T-helper 2 cell (primary cell): ENCODE measurements around the gene XRCC3.
"Not testable (repeated sequence)": the region's sequence is repeated elsewhere in the genome, so short reads cannot be mapped to it uniquely, and the experiment has no call there.

Experiments
- DNase-seq, 5 experiments: peaks; one replicate each; pipeline versions ENCODE4 v3.0.0 to v3.0.0-alpha.2; 2012 to 2022

XRCC3 gene

DNA sequence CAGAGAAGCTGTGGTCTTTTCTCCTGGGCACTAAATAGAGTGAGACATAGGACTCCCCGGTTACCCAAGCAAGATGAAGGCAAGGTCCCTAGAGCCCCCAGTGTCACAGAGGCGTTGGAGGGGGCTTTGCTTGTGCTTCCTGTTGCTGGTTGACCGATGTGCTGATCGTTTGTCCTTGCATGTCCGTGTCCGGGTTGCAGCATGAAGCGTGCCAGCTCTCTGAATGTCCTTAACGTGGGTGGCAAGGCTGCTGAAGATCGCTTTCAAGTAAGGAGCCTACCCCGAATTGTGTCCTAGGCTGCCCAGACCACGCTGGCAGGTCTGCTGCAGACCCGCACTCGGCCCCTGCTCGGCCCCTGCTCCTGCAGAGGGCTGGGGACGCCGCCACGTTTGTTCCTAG lies 23.1 kb downstream of the XRCC3 start:
- no peak for DNase-seq

DNA sequence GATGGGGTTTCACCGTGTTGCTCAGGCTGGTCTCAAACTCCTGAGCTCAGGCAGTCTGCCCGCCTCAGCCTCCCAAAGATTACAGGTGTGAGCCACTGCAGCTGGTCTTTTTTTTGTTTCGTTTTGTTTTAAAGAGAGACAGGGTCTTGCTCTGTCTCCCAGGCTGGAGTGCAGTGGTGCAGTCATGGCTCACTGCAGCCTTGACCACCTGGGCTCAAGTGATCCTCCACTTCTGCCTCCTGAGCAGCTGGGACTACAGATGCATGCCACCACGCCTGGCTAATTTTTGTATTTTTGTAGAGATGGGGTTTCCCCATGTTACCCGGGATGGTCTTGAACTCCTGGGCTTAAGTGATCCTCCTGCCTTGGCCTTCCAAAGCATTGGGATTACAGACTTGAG lies 23.6 kb downstream of the XRCC3 start:
- not testable (repeated sequence) for DNase-seq

DNA sequence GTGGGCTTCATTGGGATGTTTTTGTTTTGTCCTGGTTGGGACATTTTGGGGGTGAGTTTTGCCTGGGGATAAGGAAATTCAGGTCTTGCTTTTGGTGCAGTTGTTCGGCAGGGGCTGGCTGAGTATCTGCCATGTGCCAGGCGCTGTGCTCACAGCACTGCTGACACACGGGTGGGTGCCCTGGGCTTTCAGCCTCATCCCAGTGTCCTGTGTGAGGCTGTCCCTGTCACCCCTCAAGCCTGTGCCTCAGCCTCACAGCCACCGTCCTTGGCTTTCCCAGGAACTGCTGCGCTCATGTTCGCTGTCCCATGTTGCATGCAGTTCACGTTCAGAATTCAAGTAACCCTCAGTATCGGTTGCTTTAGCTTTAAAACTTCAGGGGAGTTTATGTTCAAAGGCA lies 24.9 kb downstream of the XRCC3 start:
- no peak for DNase-seq

DNA sequence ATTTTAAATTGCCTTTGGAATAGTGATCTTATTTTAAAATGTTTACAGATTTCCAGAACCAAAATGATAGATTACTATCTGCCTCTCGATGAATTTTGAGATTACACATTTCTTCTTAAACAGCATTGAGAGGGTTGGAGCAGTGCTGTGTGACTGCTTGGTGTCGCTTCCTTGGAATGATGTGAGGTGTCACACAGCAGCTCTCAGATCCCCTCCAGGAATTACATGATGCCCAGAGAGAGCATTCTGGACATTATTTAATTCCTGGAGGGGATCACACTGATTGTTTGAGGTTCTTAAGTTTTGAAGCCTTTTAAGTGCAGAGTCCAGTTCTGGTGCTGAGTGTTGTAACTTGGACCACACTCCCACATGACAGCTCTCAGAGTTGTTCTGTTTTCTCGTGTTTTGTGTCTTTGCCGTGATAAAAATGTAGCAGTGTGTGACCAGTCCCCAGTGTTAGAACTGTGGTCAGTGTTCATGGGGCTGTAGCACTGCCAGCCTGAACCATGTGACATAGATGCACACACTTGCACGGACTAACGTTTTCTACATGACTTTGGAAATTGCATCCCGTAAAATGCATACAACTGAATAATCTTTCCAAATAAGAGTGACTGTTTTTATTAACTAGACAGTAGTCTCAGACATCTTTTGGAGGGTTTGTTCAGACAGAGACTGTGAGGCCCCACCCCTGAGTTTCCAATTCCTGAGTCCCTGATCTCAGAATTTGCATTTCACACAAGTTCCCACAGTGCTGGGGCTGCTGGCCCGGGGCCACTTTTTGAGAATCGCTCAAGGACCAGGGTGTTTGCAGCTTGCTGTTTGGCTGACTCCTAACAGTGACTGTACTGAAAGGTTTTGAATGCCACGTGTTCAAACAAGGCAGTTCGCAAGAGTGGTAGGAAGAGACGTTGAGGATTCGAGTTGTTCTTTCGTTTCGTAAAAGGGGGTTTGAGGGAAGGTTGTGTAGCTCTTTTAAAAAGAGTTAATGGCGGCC lies 26.0 kb downstream of the XRCC3 start:
- DNase-seq = no peak

DNA sequence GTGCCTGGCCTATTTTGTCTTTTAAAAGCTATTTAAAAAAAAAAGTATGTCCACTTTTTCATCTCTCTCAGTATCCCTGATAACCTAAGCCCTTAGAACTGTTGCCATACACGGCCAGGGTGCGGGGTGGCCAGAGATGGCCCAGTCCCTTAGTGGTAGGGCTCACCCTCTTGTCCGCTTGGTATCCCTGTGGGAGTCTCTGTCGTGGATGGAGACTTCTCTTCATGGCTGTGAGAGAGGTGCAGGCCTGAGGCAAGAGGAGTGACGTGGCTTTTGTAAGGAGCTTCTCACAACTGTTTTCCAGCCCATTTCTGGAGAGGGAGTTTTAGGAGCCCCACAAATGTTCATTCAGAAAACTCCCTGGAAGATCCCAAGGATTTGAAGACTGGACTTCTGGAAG lies 26.8 kb downstream of the XRCC3 start:
- DNase-seq = no peak

DNA sequence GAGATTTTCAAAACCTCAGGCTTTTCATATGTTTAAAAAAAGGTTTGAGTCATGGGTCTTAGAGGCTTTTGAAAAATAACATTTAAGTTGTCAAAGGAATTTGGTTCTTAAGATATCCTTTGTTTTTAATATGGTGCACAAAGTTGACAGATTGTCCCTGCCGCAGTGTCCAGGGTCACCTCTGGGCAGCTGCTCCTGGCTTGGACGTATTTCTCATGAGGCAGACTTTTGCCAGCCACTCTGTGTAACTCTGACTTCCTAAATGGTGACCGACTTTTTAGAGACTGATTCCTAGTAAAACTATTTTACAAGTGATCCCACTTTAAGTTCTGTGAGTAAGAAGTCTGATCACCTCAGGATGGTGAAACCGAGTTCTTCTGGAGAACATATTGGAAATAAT lies 27.5 kb downstream of the XRCC3 start:
- no peak for DNase-seq

DNA sequence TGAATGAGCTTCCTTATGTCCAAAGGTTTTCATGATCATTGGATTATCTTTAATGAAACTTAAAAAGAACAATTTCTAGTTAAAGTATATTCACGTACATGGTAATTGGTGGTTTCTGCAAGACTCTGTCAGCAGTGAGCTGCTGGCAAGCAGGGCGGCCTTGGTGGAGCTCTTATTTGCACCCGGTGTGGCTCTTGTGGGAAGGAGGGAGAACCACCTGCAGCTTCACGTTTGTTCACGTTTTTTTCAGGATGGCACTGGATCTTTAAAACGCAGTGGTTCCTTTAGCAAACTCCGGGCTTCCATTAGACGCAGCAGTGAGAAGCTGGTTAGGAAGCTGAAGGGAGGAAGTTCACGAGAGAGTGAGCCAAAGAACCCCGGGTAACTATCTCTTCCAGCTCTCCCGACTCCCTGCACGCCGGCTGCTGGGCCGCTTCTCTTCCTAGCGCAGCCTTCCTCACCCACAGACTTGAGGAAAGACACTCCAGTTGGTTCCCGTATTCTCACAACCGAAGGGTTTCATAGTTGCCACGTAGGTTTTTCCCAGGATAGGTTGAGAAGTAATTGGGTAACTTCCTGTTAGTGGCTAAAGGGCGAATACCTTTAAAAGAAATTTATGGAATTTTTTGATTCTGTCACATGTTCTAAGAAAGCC lies 28.3 kb downstream of the XRCC3 start:
- DNase-seq = no peak

DNA sequence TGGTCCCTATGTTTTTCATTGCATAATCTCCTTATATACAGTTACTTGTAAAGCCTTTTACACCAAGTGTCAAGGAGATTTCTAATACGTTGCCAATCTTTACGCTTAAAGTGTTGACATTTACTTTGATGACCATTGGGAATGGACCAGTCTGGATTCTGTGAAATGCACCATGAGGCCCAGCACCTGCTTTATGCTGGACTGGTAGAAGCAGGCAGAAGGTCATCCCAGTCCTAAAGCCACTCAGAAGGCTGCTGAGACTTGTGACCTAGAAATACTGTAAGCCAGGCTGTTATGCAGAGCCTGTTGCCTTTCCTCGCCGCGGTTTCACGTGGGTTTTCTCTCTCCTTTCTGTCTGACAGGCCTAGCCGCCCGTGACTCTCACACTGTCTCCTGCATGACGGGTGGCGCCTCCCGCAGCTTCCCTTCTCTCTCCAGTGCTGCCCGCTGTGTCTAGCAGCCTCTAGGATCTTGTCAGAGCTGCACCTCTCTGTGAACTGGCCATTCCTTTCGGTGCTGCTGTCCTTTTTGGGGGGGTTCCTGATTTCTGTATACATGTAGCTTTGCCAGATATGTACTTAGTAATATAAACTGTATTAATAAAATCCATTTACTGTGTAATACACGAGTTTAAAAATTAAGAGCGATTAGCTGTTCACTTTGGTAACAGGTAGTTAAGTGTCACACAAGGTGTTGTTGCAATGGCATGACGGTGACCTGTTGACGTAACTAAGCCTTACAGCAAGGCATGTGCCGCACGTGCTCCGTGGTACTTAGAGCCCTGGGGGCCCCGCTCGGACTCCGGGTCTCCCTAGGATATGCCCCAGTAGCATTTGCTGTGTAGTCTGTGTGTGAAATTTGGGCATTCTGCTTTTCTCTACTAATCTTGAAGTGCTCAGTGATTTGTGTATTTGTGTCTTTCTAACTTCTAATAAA lies 29.7 kb downstream of the XRCC3 start:
- no peak for DNase-seq

DNA sequence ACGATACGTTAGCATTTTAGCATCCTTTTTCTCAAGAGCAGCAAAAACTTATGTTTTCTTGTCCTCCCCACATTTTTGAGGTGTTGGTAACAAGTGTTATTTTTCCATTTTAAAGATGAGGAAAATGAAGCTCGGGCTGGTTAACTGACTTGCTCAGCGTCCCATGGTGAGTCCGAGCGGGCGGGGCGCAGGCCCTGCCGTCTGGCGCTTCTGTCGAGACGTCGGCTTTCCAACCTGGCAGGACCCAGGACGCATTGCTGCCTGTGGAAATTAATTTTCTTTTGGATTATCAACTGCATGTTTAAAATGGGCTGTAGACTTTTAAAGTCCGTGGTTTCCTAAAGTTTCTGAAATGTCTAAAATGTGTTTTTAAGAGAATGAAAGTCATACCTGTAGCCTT lies 30.4 kb downstream of the XRCC3 start:
- no peak for DNase-seq

DNA sequence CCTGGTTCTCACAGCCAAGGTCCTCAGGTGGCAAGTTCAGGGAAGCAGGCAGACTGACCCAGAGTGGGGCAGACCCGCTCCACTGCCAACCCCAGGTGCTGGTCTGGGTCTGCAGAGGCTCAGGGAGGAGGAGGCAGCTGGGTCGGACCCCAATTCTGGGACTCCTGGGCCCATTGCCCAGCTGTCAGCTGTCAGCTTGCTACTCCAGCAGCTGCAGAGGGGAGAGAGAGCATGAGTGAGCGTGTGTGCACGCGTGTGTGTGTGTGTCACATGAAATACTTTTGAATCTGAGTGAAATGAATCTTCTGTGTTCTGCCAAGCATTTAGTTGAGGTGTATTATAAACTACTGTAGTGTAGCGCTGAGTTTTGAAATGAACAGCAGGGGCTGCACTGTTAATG lies 30.8 kb downstream of the XRCC3 start:
- no peak for DNase-seq

DNA sequence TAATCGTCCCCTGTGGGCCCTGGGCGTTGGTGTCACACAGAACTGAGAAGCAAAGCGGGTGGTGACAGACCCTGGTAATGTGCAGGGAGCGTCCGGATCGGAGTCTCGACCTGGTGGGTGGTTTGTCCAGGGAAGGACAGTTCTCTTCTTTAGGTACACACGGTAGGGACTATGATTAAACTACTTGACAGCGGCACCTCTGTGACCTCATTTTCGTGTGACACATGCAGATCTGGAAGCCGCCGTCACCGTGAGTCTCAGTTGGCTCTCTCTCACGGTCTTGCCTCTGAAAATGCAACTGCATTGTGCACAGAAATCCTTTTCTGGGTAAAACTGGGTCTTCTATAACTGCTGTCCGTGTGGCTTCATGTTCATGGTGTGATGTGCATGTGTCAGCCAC lies 32.1 kb downstream of the XRCC3 start:
- no peak for DNase-seq

DNA sequence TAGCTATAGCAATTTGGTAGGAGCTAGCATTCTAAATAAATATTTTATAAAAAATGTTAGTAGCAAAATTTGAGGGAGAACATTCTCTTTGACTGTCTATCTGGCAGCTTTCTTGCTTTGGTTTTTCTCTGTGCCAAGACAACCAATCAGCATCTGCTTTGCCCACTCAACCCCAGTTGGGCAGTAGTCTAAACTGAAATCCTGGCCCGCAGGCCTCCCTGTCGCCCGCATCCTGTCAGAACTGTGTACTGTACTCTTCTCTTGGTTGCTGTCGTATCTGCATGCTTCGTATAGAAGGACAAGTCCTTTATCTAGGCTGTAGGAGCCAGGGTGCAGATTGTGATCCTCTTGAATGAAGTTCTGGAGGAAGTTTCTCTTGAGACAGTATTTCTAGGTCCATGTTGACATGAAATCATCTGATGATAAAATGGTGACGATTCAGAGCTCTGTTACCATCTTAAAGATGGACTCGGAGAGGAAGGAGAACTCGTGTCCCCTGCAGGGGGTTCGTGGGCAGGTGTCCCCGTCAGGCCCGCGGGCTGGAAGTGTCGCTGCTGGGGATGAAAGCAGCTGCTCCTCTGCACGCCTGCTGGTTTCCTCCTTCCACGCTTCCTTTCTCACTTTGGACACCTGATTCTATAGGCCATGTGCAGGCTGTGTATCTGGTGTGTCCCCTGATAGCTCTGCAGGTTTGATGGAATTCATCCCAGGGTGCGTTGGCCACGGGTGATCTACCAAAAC lies 34.6 kb downstream of the XRCC3 start:
- no peak for DNase-seq

DNA sequence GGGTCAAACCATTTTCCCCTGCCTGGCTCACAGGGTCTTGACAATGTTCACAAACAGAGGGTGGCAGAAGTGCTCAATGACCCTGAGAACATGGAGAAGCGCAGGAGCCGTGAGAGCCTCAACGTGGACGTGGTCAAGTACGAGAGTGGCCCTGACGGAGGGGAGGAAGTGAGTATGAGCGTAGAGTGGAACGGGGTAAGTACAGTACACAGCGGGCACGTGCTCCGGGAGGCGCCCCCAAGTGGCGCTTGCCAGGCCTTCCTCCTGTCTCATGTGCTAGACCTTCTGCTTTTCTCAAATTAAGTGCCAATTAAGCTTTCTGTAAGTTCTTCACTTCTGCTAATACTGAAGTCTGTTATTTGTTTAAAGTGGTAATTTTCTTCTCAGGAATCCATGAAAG lies 35.9 kb downstream of the XRCC3 start:
- DNase-seq = peak in 2 of 5 experiments; percentile 3 to 45

DNA sequence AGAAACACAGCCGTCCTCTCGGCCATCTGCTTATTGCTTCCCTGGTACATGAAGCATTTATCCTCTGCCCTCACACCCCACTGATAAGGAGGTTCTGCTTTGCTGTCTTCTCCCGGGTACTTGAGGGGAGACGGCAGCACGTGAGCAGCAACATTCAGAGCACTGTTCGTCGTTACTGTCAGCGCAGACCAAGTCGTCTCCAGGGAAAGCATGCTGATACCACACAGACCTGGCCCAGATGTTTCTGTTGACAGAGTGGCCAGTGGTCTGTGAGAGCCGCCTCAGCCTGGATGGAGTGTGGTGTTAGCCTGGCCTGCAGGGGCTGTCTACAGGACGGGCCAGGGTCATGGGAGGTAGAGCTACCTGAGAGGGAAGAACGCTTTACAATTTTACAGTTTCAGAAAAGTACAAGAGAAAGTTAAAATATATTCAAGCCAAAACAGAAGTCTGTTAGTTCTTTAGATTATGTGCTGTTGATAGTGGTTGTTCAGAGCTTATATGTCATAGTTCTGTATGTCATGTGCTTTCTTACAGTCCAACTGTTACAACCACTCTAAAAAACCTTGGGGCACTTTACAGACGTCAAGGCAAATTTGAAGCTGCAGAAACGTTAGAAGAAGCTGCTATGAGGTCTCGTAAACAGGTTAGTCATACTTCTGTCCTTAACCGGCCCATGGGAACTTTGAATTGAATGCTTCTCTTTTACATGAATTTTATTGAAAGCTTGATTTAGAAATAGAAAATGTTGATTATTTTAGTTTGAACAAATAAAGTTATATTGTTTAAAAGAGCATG lies 38.2 kb downstream of the XRCC3 start:
- DNase-seq = no peak

DNA sequence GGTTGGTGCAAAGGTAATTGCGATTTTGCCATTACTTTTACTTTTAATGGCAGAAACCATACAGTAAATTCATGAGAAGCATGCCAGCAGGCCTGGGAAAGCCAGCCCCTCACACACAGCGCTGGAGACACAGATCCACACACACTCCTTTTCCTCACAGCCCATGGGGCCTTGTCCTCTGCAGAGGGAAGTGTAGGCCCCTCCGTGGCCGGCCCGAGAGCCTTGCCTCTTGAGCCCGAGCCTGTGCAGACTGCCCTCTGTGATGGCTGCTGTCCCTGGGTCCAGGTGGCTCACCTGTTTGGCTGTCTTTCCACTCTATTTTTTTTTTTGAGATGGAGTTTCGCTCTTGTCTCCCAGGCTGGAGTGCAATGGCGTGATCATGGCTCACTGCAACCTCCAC lies 39.3 kb downstream of the XRCC3 start:
- DNase-seq = no peak

DNA sequence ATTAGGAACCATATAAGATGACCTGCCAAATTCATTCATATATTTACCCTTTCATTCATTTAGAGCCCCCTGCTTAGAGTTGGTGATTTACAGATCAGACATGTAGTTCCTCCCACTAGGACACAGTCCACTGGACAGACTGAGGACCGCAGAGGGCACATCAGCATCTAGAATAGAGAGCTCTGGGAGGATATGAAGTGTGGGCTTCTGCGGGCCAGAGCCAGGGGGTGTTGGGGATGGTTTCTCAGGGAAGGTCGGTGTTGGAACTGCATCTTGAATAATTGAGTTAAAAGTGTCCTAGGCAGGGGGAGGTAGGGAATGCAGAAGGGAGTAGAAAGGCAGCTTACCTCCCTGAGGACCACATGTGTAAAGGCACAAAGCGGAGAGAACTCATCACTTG lies 43.3 kb downstream of the XRCC3 start:
- DNase-seq = no peak

DNA sequence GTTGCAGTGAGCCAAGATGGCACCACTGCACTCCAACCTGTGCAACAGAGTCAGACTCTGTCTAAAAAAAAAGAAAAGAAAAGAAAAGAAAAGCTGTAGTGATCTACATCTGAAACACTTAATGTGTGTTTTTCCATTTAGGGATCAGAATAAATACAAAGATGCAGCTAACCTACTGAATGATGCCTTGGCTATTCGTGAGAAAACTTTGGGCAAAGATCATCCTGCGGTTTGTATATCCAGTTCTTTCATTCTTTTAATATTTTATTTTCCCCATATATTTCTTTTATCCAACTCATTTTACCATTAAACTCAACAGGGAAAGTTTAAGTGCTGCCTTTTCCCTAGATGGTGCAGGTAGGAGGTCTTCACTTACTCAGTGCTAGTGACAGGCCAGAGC lies 45.9 kb downstream of the XRCC3 start:
- no peak for DNase-seq

DNA sequence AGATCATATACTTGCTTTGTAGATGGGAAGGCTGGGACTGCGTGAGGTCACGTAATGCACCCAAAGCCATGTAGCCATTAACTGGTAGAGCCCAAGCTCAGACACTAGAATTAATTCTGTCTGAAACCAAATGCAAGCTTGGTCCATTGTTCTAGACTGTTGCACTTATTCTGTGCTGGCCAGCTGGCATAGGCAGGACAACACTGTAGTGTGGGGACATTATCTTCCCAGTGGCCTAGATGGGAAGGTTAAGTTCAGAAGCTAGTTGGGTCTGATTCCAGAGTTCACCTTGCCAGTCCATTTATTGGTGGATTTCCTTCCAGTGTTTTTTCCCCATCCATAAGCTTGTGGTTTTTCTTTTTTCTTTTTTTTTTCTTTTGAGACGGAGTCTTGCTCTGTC lies 47.1 kb downstream of the XRCC3 start:
- DNase-seq = no peak

DNA sequence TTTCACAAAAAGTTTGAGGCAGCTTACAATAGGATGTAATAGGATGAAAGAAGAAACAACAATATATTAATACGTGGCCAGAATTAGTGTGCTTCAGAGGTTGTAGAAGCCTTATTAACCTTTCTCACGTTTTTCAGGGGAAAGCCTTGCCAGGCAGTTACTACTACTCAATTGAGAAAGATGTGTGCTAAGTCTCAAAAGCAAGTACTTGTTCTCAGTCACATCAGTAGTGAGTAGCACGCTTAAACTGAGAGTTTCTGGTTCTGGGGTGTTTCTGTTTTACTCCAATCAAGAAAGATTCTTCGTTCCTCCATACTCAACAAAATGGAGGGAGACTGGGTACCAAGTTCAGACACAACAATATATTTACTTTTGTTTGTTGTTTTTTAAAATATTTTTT lies 47.6 kb downstream of the XRCC3 start:
- DNase-seq = peak in 1 of 5 experiments; percentile 5

DNA sequence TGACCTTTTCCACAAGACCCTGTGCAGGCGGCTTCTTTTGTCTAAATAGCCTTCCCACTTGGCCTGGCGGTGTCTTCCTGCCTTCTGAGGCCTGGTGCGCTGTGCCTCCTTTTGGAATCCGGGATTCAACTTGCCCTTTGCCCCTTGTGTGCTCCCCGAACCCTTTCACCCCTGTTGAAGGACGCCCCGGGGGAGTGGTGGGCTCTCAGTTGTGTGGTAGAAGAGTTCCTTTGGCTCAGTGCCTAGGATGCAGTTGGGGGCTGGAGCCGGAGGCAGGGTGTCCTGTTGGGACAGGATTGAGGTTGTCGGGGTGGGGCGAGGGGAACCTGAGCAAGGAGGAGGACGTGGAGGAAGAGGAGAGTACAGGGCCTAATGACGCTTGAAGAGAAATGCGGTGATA lies 51.7 kb downstream of the XRCC3 start:
- DNase-seq = no peak

DNA sequence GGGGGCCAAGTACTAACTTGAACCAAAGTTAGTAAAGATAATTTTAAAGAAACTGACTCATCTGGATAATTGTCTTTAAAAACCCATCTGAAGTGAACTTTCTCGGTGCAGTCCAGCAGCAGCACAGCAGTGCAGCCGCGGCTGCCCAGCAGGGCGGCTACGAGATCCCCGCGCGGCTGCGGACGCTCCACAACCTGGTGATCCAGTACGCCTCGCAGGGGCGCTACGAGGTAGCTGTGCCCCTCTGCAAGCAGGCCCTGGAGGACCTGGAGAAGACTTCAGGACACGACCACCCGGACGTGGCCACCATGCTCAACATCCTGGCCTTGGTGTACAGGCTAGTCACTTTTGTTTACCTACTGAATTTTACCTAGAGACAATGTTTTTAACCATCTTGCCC lies 52.7 kb downstream of the XRCC3 start:
- no peak for DNase-seq

DNA sequence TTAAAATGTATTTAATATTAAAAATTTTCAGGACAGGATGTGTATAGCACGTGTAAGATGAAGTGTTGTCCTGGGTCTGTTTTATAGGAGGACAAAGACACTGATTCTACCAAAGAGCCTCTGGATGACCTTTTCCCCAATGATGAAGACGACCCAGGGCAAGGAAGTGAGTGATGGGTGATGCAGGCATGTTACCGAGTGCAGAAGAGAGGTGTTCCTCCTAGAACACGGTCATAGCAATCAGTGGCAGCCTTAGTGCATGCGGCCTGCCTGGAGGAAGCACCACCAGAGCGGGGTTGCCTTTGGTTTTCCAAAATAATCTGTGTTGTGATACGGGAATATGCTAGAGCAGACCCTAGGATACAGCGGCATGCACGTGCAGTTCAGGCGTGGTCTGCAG lies 53.2 kb downstream of the XRCC3 start:
- DNase-seq = no peak
